Liver (tissue), 3 donors: ENCODE results near the gene TBC1D21.

Source experiments
- CTCF ChIP-seq: fragments of 150-350 bp; IDR thresholded peaks from 2 replicates; pipeline ENCODE4 v1.5.1; 2017; ENCODE audit warnings: improper control_type of control experiment, low read depth, low read length; ENCODE audit not compliant: missing input control
- EGR1 ChIP-seq, 2 donors: IDR thresholded peaks; 2 replicates each; pipeline ENCODE4 v1.6.1; 2016 to 2018; ENCODE audit warnings: antibody characterized with exemption in 2 of 2, low read depth in 2 of 2
- HNF4G ChIP-seq: IDR thresholded peaks from 2 replicates; pipeline ENCODE4 v1.6.1; 2016; ENCODE audit warnings: antibody characterized with exemption
- MAX ChIP-seq: IDR thresholded peaks from 2 replicates; pipeline ENCODE4 v1.6.1; 2016; ENCODE audit warnings: antibody characterized with exemption
- RAD21 ChIP-seq, 2 donors: IDR thresholded peaks; 2 replicates each; pipeline ENCODE4 v1.6.1; 2016; ENCODE audit warnings: antibody characterized with exemption in 2 of 2, mild to moderate bottlenecking in 2 of 2
- RXRA ChIP-seq, 2 donors: IDR thresholded peaks; 2 replicates each; pipeline ENCODE4 v1.6.1; 2017 to 2018; ENCODE audit warnings: antibody characterized with exemption in 2 of 2, mild to moderate bottlenecking in 1 of 2
- SP1 ChIP-seq: IDR thresholded peaks from 2 replicates; pipeline ENCODE4 v1.6.1; 2018; ENCODE audit warnings: antibody characterized with exemption, mild to moderate bottlenecking
- TAF1 ChIP-seq: conservative IDR thresholded peaks from 2 replicates; pipeline ENCODE4 v1.6.1; 2016; ENCODE audit warnings: antibody characterized with exemption, mild to moderate bottlenecking
- YY1 ChIP-seq: IDR thresholded peaks from 2 replicates; pipeline ENCODE4 v1.6.1; 2016; ENCODE audit warnings: antibody characterized with exemption, mild to moderate bottlenecking
- TF ChIP-seq, protein P1 (sequence below): IDR thresholded peaks from 2 replicates; pipeline ENCODE4 v1.6.1; 2016; ENCODE audit warnings: antibody characterized with exemption
- donor health status: healthy.
- donor health status: healthy.

DNA sequence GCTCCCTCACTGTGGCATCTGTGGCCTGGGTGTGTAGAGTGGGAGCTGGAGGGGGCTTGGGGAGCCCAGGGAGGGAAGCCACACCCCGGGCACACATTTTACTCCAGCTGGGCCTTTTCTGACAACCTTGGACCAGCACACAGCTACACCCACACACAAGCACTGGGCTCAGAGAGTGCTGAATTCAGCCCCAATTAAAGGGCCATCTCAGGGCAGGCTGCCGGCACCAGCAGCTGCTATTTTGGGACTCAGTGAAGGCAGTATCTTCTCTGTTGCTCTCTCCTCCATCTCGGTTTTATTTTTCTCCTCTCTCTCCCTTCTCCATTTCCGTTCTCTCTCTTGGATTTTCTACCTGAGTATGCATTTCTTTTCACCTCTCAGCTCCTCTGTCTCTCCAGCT, 19.1 kb upstream of the TBC1D21 start:
- TF ChIP-seq CTCF (no peak), YY1 (no peak), MAX (no peak), EGR1 (IDR thresholded peaks at IDR 0.05; ENCODE audit: low read depth in 2 of 2) (no peak), TAF1 (no peak), RAD21 (IDR thresholded peaks at IDR 0.05) (no peak), SP1 (no peak), RXRA (IDR thresholded peaks at IDR 0.05) (no peak), HNF4G (no peak)
- TF ChIP-seq, protein P1, sequence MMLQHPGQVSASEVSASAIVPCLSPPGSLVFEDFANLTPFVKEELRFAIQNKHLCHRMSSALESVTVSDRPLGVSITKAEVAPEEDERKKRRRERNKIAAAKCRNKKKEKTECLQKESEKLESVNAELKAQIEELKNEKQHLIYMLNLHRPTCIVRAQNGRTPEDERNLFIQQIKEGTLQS = no peak
